ENCODE data around the gene EPB41L5.

Gene EPB41L5

DNA sequence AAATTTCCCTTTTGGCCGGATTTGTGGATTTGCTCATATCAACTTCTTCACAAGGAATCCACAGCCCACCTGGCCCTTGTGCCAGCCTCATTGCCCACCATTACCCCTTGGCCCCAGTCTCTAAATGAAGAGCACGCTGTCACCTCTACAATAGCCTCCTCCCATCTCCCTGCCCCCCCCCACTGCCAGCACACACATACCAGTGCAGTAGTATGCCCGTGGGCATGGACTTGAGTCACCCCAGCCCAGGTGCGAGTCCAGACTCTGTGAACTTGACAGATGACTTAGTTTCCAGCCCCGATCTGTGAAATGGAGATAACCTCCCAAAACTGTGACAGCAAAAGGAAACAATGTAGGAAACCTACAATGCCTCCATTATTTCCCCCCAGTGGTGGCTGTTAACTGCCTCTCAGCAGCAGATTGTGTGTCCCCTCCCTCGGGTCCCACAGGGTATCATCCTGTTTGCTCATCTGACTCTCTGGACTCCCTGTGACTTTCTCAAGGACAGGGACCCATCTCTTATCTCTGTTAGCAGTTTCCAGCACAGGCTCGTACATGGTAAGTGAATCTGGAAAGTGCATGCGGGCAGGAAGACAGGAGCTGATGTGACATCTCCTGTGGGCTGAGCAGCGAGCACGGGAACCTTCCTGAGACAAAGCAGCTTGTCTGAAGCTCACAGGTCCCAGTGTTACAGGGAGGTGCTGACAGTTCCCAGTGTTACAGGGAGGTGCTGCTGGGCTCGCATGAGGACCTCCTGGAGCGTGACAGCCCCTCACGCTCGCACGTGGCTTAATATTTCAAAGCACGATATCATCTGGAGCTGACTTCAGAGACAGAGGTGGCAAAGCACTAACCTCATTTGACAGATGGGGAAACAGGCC lies 214.5 kb downstream of the EPB41L5 start:
- no peak for DNase-seq

DNA sequence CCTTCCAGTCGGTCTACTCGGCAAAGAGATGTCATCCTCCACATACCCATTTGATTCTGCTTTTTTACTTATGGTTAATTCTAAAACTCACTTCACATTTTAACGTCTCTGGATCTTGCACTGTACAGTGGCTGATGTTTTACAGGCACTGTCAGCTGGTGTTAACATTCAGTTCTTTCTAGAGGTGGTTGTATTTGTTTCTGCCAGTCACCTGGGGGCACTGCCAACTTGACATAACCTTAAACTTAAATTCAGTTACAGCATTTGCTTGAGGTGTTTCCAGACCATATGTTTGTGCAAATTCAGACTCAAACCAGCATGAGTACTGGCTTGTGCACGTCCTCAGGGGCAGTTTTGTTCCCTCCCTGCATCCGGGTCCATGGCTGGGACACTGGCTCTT lies 215.6 kb downstream of the EPB41L5 start:
- DNase-seq = no peak

Data from NCI-H2227 treated with DMSO at 0.1 percent for 48 hours (cell line).